PFSK-1 (cell line): ENCODE measurements around the gene SLC25A18.

Source experiments
- FOXP2 ChIP-seq: optimal IDR thresholded peaks from 2 replicates; pipeline ENCODE3; 2011; ENCODE audit warnings: borderline replicate concordance, control low read depth, inconsistent platforms; ENCODE audit not compliant: insufficient read depth; ENCODE audit errors: extremely low read length, extremely low read depth
- POLR2AphosphoS5 ChIP-seq: IDR thresholded peaks from 2 replicates; pipeline ENCODE4 v1.6.1; 2012; ENCODE audit warnings: low read depth, mild to moderate bottlenecking, control low read depth, low read length, moderate library complexity
- REST ChIP-seq, 2 experiments: IDR thresholded peaks; 2 replicates each; pipeline versions ENCODE4 v1.6.1 to v1.8.0; 2011 to 2012; ENCODE audit warnings: low read depth in 2 of 2, low read length in 2 of 2, control low read depth in 1 of 2, inconsistent platforms in 1 of 2, mild to moderate bottlenecking in 1 of 2, moderate library complexity in 1 of 2; ENCODE audit not compliant: insufficient read depth in 1 of 2
- SIN3A ChIP-seq: IDR thresholded peaks from 2 replicates; pipeline ENCODE4 v1.6.1; 2012; ENCODE audit warnings: mild to moderate bottlenecking, low read length, moderate library complexity, borderline replicate concordance; ENCODE audit not compliant: insufficient read depth
- TAF1 ChIP-seq: IDR thresholded peaks from 2 replicates; pipeline ENCODE4 v1.6.1; 2012; ENCODE audit warnings: low read length, control low read depth, borderline replicate concordance; ENCODE audit not compliant: insufficient read depth

The SLC25A18 gene

DNA sequence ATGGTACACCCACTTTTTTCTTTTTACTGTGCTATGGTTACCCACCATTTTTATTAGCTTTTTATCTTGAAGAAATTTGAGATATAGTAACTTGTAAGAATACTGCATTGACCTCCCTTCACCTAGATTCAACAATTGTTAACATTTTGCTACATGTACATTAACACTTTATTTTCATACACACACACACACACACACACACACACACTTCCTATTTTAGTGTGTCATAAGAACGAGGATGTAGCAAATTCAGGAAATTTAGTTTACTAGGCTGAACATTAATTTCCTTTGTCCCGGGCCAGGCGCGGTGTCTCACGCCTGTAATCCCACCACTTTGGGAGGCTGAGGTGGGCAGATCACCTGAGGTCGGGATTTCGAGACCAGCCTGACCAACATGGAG is 66.3 kb downstream of the SLC25A18 start:
- TF ChIP-seq POLR2AphosphoS5 (no peak), SIN3A (no peak), FOXP2 (no peak), TAF1 (no peak), REST (IDR thresholded peaks at IDR 0.05; ENCODE audit: insufficient read depth in 1 of 2, low read depth in 2 of 2, low read length in 2 of 2) (no peak)

DNA sequence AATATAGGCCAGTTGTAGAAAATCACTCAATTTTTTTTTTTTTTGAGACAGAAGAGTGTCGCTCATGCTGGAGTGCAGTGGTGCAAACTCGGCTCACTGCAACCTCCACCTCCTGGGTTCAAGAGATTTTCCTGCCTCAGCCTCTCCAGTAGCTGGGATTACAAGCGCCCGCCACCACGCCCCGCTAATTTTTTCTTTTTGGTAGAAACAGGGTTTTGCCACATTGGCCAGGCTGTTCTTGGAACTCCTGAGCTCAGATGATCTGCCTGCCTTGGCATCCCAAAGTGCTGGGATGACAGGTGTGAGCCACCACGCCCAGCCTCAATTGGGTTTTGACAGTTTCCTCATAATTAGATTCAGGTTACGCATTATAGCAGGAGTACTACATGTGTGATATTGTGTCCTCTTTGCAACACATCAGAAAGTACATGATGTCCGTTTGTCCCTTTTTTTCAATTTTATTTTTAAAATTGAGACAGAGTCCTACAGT is 67.8 kb downstream of the SLC25A18 start:
- TF ChIP-seq REST (IDR thresholded peaks at IDR 0.05; ENCODE audit: insufficient read depth in 1 of 2, low read depth in 2 of 2, low read length in 2 of 2) (no peak), TAF1 (no peak), SIN3A (no peak), FOXP2 (no peak), POLR2AphosphoS5 (no peak)

- TF ChIP-seq SIN3A (no peak), FOXP2 (no peak), TAF1 (no peak), REST (IDR thresholded peaks at IDR 0.05; ENCODE audit: insufficient read depth in 1 of 2, low read depth in 2 of 2, low read length in 2 of 2) (no peak), POLR2AphosphoS5 (no peak)
Observed at GRCh38 chr22:17633217-17633997, 70.1 kb downstream of the SLC25A18 start.

- no peak for TF ChIP-seq SIN3A
- no peak for TF ChIP-seq REST (IDR thresholded peaks at IDR 0.05; ENCODE audit: insufficient read depth in 1 of 2, low read depth in 2 of 2, low read length in 2 of 2)
Observed at GRCh38 chr22:17633998-17634323, 70.7 kb downstream of the SLC25A18 start.

GRCh38 chr22:17634696-17635095 is 71.4 kb downstream of the SLC25A18 start:
- no peak for TF ChIP-seq SIN3A
- no peak for TF ChIP-seq FOXP2
